ENCODE measurements around the gene TRIM41. TPM values are rescaled to one million over a fixed set of nuclear protein-coding genes. Genes with fewer than 3 reads are reported as not detected.

TRIM41 gene
- total and polyA plus RNA-seq, 9 donors, result 9.5 to 21.9 (median 19.3) TPM

DNA sequence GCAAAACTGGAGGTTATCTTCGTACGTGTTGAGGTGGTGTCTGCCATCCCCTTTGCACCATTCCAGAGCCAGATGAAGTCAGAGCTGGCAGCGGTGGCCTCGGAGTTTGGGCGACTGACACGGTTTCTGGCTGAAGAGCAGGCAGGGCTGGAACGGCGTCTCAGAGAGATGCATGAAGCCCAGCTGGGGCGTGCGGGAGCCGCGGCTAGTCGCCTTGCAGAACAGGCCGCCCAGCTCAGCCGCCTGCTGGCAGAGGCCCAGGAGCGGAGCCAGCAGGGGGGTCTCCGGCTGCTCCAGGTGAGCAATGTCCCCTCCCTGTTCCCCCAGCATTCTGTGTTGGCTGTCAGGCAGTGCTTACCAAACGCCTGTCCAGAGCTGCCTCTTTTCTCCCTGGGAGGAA, 9.5 kb downstream of the TRIM41 start:
- H3K27ac ChIP-seq (ENCODE audit: low read length), result no peak overlapping the region
- no peak for DNase-seq
- WGBS (ENCODE audit: insufficient coverage), result 83% methylated on average over 17 of the region's 18 CpGs
- no peaks in the 10 kb centered on the region for H3K27me3 ChIP-seq (ENCODE audit: control insufficient read depth, insufficient read depth, low read length)
- H3K4me1 ChIP-seq (ENCODE audit: control insufficient read depth, insufficient read depth, low read length), result peaks cover 13% of the 10 kb centered on the region
- peaks cover 88% of the 10 kb centered on the region for H3K36me3 ChIP-seq (ENCODE audit: control insufficient read depth, insufficient read depth, low read length)
- no peaks in the 10 kb centered on the region for H3K9me3 ChIP-seq (replicated peaks; ENCODE audit: control insufficient read depth, low read depth, low read length)
- H3K4me3 ChIP-seq (ENCODE audit: low read length), result no peak overlapping the region

DNA sequence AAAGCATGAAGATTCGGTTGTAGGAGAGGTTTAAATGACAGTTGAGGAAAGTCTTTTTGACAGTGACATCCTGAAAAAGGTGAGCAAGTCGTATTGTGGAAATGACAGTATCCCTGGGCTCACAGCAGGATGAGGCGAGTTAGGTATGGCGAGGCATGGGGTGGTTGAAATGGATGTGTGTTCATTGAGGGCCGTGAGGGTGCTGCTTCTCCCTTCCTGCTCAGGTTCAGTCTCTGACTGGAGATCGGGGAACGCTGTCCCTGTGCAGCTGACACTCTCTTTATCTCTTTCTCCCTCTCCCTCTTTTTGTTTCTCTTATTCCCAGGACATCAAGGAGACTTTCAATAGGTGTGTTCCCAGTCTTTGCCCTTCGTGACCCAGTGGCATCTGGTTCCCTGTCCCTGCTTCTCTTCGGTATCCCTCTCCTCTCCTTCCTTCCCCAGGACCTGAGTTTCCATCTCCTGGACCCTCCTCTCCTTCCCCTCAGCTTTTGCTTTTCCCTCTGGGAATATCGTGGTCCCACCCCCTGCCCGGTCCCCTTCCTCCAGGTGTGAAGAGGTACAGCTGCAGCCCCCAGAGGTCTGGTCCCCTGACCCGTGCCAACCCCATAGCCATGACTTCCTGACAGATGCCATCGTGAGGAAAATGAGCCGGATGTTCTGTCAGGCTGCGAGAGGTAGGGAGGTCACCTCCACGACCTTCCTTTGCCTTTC, 10.2 kb downstream of the TRIM41 start:
- H3K4me3 ChIP-seq (ENCODE audit: low read length), result no peak overlapping the region
- peaks cover 88% of the 10 kb centered on the region for H3K36me3 ChIP-seq (ENCODE audit: control insufficient read depth, insufficient read depth, low read length)
- DNase-seq, result no peak
- no peak overlapping the region for H3K27ac ChIP-seq (ENCODE audit: low read length)
- H3K9me3 ChIP-seq (replicated peaks; ENCODE audit: control insufficient read depth, low read depth, low read length), result no peaks in the 10 kb centered on the region
- WGBS (ENCODE audit: insufficient coverage), result 82% methylated on average over 8 of the region's 16 CpGs
- no peaks in the 10 kb centered on the region for H3K27me3 ChIP-seq (ENCODE audit: control insufficient read depth, insufficient read depth, low read length)
- H3K4me1 ChIP-seq (ENCODE audit: control insufficient read depth, insufficient read depth, low read length), result peaks cover 13% of the 10 kb centered on the region

DNA sequence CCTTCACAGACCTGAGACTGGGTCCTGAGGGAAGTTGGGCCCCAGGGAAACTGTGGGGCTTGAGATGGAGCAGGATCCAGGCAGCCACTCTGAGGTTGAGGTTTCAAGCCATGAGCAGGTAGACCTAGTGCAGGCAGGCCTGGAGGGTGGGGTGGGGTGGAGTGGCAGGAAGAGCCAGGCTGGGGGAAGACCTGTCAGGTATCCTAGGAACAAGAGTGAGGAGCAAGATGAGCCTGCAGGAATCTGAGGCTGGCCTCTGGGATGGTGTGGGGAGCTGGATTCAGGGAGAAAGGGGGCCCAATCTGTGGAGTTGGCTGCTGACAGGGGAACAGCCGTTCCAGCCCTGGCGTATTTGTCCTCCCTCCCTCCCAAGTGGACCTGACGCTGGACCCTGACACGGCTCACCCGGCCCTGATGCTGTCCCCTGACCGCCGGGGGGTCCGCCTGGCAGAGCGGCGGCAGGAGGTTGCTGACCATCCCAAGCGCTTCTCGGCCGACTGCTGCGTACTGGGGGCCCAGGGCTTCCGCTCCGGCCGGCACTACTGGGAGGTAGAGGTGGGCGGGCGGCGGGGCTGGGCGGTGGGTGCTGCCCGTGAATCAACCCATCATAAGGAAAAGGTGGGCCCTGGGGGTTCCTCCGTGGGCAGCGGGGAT, 10.8 kb downstream of the TRIM41 start:
- no peak overlapping the region for H3K4me3 ChIP-seq (ENCODE audit: low read length)
- DNase-seq, result no peak
- WGBS (ENCODE audit: insufficient coverage), result 88% methylated on average over 22 of the region's 24 CpGs
- H3K4me1 ChIP-seq (ENCODE audit: control insufficient read depth, insufficient read depth, low read length), result peaks cover 13% of the 10 kb centered on the region
- peaks cover 92% of the 10 kb centered on the region for H3K36me3 ChIP-seq (ENCODE audit: control insufficient read depth, insufficient read depth, low read length)
- H3K9me3 ChIP-seq (replicated peaks; ENCODE audit: control insufficient read depth, low read depth, low read length), result no peaks in the 10 kb centered on the region
- H3K27me3 ChIP-seq (ENCODE audit: control insufficient read depth, insufficient read depth, low read length), result no peaks in the 10 kb centered on the region
- H3K27ac ChIP-seq (ENCODE audit: low read length), result no peak overlapping the region

DNA sequence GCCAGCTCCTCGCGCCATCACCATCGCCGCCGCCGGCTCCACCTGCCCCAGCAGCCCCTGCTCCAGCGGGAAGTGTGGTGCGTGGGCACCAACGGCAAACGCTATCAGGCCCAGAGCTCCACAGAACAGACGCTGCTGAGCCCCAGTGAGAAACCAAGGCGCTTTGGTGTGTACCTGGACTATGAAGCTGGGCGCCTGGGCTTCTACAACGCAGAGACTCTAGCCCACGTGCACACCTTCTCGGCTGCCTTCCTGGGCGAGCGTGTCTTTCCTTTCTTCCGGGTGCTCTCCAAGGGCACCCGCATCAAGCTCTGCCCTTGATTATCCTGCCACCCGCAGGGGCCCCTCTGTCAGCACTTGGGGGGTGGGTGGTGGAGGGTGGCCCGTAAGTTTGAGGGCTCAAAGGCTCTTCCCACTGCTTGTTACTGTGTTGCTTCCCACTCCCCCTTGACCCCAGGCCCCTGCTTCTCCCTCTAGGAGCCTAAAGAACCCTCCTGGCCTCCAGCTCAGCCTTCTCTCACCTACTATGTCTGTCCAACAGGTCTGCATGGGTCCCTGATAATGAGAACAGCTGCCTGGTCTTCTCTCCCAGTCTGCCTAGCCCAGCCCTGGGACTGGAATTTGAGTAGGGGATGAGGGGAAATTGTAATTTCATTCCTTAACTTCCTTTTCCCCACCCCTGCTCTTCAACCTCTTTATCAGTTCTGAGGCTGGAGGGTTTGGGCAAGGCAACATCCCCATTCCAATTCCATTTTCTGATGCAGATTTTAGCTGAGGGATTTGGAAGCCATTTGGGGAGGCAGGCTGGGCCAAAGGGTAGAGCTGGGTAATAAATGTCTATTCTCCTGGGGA, 11.6 kb downstream of the TRIM41 start:
- Histone ChIP-seq H3K36me3 (ENCODE audit: control insufficient read depth, insufficient read depth, low read length) (peaks cover 92% of the 10 kb centered on the region), H3K27ac (ENCODE audit: low read length) (peak overlapping the region; percentile 3)
- 88% methylated on average over 17 of the region's 22 CpGs for WGBS (ENCODE audit: insufficient coverage)

GRCh38 chr5:181235323-181235688, 12.2 kb downstream of the TRIM41 start:
- H3K27me3 ChIP-seq (ENCODE audit: control insufficient read depth, insufficient read depth, low read length), result no peaks in the 10 kb centered on the region
- peaks cover 97% of the 10 kb centered on the region for H3K36me3 ChIP-seq (ENCODE audit: control insufficient read depth, insufficient read depth, low read length)
- H3K4me3 ChIP-seq (ENCODE audit: low read length), result no peak overlapping the region
- peak overlapping the region; percentile 3 for H3K27ac ChIP-seq (ENCODE audit: low read length)
- 46% methylated on average over 3 of the region's 5 CpGs for WGBS (ENCODE audit: insufficient coverage)
- H3K4me1 ChIP-seq (ENCODE audit: control insufficient read depth, insufficient read depth, low read length), result peaks cover 13% of the 10 kb centered on the region
- no peaks in the 10 kb centered on the region for H3K9me3 ChIP-seq (replicated peaks; ENCODE audit: control insufficient read depth, low read depth, low read length)
- no peak for DNase-seq

More for the DNA sequence above, 11.6 kb downstream of the TRIM41 start:
- no peak for DNase-seq
- Histone ChIP-seq H3K4me3 (ENCODE audit: low read length) (no peak overlapping the region), H3K4me1 (ENCODE audit: control insufficient read depth, insufficient read depth, low read length) (peaks cover 13% of the 10 kb centered on the region), H3K9me3 (replicated peaks; ENCODE audit: control insufficient read depth, low read depth, low read length) (no peaks in the 10 kb centered on the region), H3K27me3 (ENCODE audit: control insufficient read depth, insufficient read depth, low read length) (no peaks in the 10 kb centered on the region)

DNA sequence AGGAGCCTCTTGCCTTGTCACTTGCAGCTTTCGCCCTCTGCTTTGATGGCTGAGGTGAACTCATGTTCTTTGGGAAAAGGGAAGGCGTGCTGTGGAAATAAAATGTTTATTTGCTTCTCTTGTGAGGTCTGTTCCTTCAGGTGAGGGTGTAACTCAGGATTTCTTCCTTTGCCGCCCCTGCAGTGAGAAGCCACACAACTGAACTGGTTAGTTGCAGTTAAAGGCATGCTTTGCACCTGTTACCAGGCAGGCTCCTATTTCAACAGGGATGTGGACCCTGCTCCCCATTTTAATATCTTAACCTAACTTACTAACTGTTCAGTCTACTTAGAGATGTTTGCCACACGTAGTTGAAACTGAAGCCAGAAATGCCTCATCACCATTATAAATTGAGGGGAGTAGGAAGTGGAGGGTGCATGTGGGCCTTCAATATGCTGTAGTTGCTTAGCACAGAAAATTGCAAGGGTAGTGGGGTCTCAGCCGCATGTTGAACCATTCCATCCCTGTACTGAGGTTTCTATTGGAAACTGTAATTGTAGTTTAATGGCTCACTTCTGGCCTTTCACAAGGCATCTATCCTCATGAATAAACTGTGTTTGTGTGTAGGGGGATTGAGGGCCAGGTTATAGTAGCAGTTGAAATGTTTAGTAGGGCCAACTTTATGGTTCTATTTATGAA, 12.7 kb downstream of the TRIM41 start:
- H3K27me3 ChIP-seq (ENCODE audit: control insufficient read depth, insufficient read depth, low read length), result no peaks in the 10 kb centered on the region
- DNase-seq, result no peak
- H3K4me3 ChIP-seq (ENCODE audit: low read length), result no peak overlapping the region
- H3K4me1 ChIP-seq (ENCODE audit: control insufficient read depth, insufficient read depth, low read length), result peaks cover 13% of the 10 kb centered on the region
- H3K36me3 ChIP-seq (ENCODE audit: control insufficient read depth, insufficient read depth, low read length), result peaks cover 97% of the 10 kb centered on the region
- H3K27ac ChIP-seq (ENCODE audit: low read length), result no peak overlapping the region
- H3K9me3 ChIP-seq (replicated peaks; ENCODE audit: control insufficient read depth, low read depth, low read length), result no peaks in the 10 kb centered on the region
- 89% methylated on average over 2 of the region's 5 CpGs for WGBS (ENCODE audit: insufficient coverage)

DNA sequence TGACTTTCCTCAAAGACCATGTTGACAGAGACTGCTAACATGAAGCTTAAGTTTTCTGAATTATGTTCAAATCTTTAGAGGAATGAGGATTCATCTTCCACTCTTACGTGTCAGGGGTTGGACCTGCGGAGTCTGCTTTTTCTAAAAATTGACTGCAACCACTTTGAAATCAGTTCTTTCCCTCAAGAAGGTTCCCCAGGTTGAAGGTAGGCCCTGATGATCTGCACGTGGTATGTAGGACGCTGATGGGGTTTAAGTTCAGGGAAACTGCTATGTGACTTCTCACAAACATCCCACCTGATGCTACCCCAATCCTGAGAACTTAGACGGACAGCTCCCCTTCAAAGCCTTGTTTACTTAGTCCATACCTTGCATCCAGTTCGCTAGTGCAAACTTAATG, 13.4 kb downstream of the TRIM41 start:
- H3K4me3 ChIP-seq (ENCODE audit: low read length), result no peak overlapping the region
- no peak overlapping the region for H3K27ac ChIP-seq (ENCODE audit: low read length)
- peaks cover 14% of the 10 kb centered on the region for H3K4me1 ChIP-seq (ENCODE audit: control insufficient read depth, insufficient read depth, low read length)
- DNase-seq, result no peak
- no CpG with 5 or more reads among the region's 6 CpGs for WGBS (ENCODE audit: insufficient coverage)
- no peaks in the 10 kb centered on the region for H3K9me3 ChIP-seq (replicated peaks; ENCODE audit: control insufficient read depth, low read depth, low read length)
- no peaks in the 10 kb centered on the region for H3K27me3 ChIP-seq (ENCODE audit: control insufficient read depth, insufficient read depth, low read length)
- H3K36me3 ChIP-seq (ENCODE audit: control insufficient read depth, insufficient read depth, low read length), result peaks cover 97% of the 10 kb centered on the region

DNA sequence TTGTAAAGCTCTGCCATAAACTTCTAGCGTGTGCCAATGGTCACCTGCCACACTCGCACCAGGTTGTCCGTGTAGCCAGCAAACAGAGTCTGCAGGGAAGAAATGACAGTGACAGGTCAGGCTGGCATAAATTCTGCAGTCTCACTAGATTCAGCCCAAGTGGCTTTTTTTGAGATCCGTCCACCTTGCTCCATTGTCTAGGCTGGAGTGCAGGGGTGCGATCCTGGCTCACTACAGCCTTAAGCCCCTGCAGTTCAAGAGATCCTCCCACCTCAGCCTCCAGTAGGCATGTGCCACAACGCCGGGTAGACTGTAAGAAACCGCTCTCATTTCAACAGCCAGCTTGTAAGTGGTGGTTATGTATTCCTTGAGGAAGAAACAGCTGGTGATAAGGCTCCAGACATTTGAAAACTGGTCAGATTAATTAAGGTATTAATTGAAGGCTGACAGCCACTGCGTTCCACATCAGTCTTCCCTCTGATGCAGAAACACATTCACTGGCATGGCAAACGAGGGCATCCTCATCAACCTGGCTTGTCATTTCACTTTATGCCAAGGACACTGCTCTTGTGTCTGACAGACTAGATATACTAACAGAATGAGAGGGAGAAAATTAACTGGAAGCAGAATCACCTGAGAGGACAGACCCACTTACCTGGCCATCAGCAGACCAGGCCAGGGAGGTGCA, 14.0 kb downstream of the TRIM41 start:
- no peak for DNase-seq
- peaks cover 97% of the 10 kb centered on the region for H3K36me3 ChIP-seq (ENCODE audit: control insufficient read depth, insufficient read depth, low read length)
- WGBS (ENCODE audit: insufficient coverage), result 95% methylated on average over 6 of the region's 10 CpGs
- H3K27me3 ChIP-seq (ENCODE audit: control insufficient read depth, insufficient read depth, low read length), result no peaks in the 10 kb centered on the region
- H3K27ac ChIP-seq (ENCODE audit: low read length), result no peak overlapping the region
- no peaks in the 10 kb centered on the region for H3K9me3 ChIP-seq (replicated peaks; ENCODE audit: control insufficient read depth, low read depth, low read length)
- H3K4me3 ChIP-seq (ENCODE audit: low read length), result no peak overlapping the region
- H3K4me1 ChIP-seq (ENCODE audit: control insufficient read depth, insufficient read depth, low read length), result peaks cover 21% of the 10 kb centered on the region

GRCh38 chr5:181237729-181238385, 14.8 kb downstream of the TRIM41 start:
- peaks cover 24% of the 10 kb centered on the region for H3K4me1 ChIP-seq (ENCODE audit: control insufficient read depth, insufficient read depth, low read length)
- H3K9me3 ChIP-seq (replicated peaks; ENCODE audit: control insufficient read depth, low read depth, low read length), result no peaks in the 10 kb centered on the region
- no peaks in the 10 kb centered on the region for H3K27me3 ChIP-seq (ENCODE audit: control insufficient read depth, insufficient read depth, low read length)
- no peak overlapping the region for H3K4me3 ChIP-seq (ENCODE audit: low read length)
- peaks cover 95% of the 10 kb centered on the region for H3K36me3 ChIP-seq (ENCODE audit: control insufficient read depth, insufficient read depth, low read length)
- no peak overlapping the region for H3K27ac ChIP-seq (ENCODE audit: low read length)
- DNase-seq, result no peak
- WGBS (ENCODE audit: insufficient coverage), result 98% methylated on average over 4 of the region's 5 CpGs

Measured in muscle of leg (tissue), 11 donors.